GM21381 (cell line): ENCODE data around the gene CDC14A.

Experiments used
- ATAC-seq: cut with Tn5 transposase; IDR thresholded peaks from one replicate; pipeline ENCODE4 v1.9.1; 2021; ENCODE audit warnings: mild to moderate bottlenecking, moderate library complexity; ENCODE audit not compliant: unreplicated experiment

CDC14A gene

DNA sequence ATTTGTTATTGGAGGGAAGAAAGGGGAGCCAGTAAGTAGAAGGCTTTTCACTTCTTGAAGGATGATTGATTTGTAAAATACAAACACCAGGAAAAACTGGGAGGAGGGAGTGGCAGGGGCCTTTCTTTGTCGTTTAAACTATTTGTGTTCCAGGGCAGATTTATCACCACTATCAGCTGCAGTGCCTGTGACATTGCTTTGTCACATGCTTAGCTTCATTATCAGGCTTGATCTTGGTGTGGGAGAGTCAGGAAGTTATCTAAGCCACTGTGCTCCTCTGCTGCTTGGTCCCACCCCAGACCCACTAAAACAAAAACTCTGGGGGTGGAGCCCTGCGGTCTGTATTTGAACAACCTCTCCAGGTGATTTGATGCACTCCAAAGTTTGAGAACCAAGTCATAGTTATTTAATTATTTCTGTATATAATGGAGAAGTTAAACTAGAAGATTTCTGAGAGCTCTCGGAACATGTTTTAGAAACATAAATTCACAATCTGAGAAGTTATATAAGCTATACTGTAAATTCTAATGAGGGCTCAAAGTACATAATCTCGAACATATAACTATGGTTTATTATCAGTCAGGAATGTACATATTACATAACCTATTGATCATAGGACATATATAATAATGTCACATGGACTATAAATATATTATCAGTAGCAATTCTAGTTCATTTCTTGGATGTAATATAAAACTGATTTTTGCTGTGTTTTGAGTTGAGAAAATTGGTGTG lies 87.9 kb downstream of the CDC14A start:
- no peak for ATAC-seq

DNA sequence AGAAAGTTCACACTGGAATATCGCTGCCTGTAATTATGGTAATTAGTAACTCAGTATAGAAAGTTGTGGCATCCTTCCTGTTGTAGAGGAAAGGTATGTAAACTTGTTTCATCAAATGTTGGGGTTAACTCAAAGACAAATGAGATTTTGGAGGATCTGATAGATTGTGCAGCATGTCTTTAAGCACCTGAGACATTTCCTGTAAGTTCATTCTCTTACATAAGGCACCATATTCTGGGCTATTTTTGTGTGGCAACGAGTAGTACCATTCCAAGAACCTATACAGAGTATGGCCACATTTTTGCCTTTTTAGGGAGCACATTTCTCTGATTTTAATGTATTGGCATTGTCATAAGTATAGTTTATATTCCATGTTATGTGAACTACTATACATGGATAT lies 88.8 kb downstream of the CDC14A start:
- ATAC-seq = no peak

DNA sequence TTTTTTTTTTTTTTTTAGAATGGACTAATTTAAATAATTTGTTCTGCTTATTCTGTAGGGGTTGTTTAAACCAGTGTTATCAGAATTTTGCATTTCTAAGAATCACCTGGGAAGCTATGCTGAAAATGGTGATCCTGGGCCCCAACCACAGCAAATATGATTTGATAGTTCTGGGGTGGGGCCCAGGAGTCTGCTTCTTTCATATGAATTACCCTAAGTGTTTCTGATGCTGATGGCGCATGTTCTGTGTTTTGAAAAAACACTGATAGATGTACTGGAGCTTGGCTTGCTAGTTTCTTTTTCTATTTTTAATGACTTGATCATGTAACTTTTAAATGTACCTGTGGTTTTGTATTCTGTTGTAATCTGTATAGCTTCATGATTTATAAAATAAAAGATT lies 89.3 kb downstream of the CDC14A start:
- no peak for ATAC-seq

DNA sequence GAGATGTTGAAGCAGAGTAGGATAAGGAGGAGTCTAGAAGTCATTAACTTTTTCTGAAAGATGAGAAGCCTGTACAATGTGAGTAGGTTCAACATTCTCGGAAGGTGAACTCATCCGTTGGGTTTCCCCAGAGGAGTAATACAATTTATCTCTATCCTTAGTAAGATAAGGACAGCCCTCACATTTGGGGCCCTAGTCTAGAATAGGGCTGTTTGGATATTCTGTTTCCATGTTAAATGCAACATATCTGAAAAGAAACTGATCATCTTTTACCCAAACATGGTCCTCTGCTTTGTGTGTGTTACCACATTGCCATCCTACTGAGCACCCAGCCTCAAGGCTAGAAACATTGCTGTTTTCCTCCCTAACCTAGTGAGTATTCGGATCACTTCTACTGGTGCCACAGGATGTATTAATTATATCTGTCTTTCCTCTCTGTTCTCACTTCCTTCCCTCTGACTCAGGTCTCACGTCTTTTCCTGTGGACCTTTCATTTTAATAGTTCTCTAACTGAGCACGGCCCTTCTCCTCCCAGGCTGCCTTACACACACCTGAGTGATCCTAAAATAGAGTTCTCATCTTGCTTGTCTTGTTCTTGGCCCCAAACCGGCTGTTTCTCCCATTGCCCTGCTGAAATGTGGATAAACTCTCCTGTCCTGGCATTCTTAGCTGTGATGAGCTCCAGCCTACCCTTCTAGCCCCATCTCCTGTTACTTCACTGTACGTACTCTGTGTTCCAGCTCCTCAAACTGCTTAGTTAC lies 91.7 kb downstream of the CDC14A start:
- ATAC-seq = peak; percentile 78

DNA sequence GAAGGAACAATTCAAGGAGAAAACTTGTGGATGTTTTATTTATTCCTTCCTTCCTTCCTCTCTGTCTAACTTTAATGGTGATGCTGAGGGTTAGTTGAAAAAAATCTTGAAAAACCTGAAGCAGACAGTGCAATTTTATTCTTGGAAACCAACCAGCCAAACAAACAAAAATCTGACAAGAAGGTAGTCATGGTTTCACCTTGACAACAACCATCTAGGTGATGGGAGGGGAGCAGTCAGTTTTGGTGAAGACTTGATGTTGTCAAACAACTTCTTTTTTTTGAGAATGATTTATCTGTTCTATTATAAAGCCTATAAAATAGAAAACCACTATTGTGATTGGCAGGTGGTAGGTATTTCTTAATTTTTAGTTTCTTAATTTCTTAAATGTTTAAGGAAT lies 93.3 kb downstream of the CDC14A start:
- ATAC-seq = no peak

DNA sequence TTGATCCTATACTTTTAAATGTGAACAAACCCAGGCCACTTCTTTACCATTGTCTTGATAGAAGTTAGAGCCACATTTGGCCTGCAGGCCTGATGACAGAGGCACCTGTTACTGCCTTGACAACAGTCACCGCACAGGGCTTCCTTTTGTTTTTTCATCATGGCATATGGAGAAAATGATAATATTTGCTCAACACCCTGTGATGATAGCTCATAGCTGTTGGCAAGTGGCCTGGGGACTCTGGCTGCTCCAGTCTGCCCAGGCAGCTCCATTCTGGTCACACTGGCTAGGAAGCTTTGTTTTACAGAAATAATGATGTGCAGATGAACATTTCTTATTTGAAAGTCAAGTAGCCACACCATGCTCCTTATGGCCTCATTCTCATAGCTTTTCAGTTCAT lies 96.1 kb downstream of the CDC14A start:
- no peak for ATAC-seq

DNA sequence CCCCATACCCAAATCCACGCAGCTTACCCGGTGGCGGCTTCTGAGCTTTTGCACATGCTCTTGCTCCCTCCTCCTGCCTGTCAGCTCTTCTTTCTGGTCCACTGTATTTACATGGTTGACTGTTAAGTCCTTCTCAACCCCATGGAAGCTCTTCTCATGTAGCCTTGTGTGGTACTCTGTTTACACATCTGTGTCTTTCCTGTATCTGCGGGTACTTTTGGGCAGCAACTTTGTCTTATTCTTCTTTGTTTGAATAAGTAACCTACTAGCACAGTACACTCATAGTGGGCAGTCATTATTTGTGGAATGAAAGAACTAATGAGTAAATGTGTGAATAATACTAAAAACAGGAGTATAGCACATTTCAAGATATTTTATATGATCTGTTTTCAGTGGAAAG lies 97.2 kb downstream of the CDC14A start:
- ATAC-seq = peak; percentile 68

DNA sequence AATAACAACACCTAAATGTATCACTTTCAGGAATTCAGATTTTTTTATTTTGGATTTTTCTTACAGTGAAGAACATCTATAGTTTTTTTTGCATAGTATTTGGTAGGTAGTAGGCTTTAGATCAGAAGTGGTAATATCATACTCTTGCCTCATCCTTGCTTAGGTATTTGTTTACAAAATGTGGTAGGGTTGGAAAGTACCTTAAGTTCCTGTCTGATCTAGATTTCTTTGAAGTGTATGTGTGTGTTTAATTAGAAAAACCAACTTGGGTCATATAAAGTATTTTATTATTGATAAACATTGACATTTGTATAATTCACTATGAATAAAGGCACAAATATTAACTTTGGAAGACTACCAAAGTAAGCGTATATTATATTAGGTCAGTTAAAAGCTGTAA lies 100.3 kb downstream of the CDC14A start:
- peak; percentile 61 for ATAC-seq

DNA sequence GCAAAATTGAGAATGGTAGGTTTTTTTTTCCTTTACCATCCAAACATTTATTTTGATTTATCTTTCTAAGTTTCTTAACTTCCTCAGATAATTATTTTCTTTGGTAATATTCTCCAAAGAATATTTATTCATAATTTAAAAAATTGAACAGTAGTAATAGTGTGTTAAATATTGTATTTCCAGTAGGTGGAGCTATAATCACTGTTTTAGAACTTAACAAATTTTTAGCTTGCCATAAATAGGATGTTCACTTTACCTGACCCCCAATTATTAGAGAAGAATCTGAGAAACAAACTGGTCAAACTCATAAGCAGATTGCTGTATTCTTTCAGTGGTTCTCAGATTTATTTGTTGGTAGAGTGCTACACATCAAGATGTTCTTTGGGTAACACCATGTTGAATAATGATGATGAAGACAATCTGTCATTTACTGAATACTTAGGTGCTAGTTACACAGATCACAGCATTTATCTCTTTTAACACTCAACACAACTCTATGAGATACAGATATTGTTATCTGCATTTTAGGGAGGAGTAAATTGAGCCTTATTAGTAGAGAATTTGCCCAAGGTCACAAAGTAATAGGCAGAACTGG lies 103.3 kb downstream of the CDC14A start:
- no peak for ATAC-seq

DNA sequence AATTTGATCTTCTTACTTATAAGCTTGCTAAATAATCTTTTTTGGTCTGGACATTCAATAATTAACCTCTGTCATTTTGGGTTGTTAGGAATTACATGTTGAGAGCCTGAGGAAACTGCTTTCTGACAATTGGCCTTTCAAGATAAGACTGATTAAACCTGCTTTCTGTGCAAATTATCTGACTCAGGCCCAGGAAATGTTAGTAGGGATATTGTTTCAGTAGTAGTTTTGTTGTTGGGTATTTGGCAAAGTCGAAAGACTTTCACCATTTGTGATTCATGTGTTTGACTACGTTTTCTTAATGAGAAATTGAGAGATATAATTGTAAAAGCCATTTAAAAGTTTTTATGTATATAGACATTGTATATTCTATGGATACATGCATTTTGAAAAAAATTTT lies 104.6 kb downstream of the CDC14A start:
- ATAC-seq = no peak

DNA sequence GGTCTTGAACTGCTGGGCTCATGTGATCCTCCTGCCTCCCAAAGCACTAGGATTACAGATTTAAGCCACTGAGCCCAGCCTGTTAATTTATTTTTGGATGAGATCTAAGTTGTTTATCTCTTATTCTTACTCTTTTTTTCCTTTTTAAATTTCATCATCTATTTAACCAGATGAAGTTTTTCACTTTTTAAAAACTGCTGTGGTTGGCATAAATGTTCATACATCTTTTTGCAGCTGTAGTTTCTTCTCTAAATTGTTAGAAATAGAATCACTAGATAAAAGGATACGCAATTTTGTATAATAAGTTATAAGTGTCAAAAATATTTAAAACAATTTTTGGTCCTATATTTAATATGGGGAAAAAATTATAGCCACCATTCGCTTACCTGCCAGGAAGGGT lies 105.4 kb downstream of the CDC14A start:
- ATAC-seq = no peak

DNA sequence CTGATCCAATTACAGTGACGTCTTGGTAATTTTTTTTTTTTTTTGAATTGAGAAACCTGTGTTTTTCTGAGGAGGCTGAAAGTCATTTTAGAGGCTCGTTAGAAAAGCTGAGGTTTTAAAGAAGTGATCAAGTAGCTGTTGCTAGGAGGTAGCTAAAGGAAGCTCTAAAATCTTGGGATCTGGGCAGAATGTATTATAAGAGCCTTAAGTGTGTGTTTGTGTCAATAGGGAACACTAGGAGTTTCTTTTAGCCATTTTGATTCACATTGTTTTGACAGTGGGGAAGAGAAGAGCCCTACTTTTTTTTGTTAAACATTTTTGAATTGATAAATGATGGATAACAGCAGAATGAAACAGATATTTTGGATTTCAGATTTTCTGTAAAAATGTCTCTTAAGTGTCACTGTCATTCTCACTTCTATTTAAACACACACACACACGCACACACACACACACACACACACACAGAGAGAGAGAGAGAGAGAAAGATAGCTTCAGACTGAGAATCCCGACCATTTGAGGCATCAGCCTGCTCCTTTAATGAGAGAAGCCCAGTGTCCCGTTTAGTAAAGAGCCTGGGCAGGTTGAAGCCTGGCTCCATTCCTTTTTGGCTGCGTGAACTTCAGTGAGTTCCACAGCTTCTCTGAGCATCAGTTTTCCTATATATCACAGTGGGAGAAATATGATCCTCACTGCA lies 106.5 kb downstream of the CDC14A start:
- ATAC-seq = no peak

DNA sequence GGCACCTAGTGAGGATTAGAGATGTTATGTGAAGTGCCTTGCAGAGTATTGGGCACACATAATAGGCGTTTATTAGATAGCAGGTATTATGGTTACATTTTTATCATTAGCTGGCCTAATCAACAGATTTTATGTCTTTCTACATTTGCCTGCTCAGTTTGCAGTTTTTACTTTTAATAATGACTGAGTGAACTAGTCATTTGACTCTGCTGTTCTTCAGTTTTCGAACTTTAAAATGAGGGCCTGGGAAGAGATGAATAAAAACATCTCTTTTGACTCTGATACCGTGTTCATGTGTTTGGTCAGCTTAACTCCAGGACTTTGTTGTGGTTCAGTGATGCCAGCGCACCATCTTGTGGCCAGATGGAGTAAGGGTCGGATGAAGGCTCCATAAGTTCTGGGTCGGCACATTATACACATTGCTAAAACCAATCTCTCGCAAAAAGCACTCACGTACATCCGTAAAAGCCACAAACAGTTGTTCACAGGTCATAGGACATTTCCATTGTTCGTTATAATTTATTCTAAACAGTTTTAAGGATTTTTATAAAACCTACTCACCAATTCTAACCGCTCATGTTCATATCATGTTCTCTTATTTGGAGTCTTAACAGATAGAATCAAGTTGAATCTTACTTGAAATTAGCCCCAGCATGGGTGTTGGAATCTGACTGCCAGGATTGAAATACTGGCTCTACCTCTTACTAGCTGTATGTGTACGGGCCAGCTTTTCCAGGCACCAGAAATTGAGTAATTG lies 107.2 kb downstream of the CDC14A start:
- peak; percentile 93 for ATAC-seq

DNA sequence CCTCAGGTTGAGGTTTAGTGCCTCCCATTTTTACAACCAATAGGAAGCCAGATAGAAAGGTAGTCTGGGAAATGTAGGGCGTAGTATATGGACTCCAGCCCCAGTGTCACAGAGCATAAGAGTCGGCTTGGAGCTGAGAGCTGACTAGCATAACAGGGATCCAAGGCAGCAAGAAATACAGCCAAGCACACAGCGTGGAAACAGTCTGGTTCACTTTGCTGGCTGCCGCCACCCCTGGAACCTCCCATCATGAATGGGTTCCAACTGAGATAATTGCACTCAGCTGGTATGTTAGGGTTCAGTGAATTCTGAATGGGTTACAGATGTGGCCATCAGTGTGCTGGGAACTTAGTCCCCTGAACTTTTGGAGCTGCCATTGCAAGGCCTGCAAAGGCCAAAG lies 108.9 kb downstream of the CDC14A start:
- no peak for ATAC-seq

DNA sequence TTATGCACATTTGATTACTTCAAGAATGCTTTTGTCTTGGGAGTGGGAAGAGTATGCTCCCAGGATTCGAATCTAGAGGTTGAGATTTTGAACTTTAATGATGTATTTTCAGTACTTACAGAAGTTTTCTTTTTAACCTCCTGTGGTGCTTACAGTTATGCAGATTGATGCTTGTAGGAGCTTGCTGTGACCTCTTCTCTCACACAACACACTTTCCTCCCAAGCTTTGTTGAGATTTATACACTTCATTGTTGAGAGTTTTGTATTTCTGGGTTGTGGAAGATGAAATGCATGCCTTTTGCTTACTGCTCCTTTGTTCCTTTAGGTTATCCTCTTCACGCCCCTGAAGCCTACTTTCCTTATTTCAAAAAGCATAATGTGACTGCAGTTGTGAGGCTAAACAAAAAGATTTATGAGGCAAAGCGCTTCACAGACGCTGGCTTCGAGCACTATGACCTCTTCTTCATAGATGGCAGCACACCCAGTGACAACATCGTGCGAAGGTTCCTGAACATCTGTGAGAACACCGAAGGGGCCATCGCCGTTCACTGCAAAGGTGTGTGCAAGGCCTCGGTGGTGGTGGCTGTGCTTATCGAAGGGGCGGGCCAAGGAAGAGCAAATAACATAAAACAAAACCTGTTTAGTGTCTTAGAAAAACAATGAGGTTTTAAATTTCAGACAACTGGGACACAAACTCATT lies 110.2 kb downstream of the CDC14A start:
- no peak for ATAC-seq

DNA sequence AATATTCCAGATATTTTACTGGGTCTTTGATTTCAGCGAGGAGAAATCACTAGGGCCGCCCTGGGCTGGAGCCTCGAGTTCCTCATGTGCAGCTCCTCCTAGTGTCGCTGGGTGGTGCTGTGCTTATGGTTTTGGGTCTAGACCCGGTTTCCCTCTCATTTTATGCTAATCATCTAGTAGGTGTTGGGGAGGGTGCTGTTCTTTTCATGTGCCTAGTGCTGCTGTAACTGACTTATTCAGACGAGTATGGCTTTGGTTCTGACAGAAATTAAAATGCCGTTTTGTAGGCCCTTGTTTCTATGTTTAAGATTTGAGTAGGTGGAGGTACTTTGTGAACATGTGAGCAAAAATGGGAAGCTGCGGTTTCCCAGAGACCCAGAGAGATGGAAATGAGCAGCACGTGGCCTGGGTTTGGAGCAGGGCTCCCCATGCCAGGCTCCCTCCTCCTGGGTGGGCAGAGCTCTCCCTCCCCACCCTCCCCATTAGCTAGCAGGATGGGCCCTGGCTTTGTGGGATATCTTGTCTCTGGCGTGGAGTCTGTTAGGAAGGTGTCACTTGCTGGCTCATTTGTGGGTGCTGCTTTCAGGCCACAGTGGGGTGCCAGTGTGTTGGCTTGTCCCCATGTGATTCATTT lies 111.6 kb downstream of the CDC14A start:
- peak; percentile 74 for ATAC-seq

DNA sequence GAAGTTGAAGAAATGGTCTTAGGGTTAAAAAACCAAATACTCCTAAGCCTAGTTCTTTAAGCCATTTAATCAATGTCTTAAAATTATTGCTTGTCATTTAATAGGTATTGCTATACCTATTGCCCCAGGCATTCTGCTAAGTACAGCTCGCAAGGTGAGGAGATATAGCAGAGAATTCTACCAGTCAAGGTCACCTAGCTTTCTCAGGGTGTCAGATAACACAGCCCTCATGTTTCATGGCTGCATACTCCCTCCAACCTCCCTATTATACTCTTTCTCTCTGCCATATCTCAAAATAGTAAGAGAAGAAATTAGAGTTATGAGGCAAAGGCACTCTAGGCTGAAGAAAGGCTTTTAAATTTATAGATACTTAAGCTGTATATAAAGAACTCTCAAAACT lies 117.3 kb downstream of the CDC14A start:
- no peak for ATAC-seq

DNA sequence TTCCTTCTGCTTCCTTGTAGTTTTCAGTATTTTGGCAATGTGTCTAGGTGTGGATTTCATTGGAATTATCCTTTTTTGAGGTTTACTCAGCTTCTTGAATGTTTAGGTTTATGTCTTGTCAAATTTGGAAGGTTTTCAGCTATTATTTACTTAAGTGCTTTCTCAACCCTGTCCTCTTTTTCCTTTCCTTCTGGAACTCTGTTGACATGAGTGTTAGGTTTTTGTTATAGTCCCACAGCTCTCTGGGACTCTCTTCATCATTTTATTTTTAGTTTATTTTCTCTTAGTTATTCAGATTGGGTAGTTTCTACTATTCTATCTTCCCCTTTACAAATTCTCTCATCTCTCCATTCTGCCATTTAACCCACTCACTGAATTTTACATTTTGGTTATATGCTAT lies 122.5 kb downstream of the CDC14A start:
- no peak for ATAC-seq

DNA sequence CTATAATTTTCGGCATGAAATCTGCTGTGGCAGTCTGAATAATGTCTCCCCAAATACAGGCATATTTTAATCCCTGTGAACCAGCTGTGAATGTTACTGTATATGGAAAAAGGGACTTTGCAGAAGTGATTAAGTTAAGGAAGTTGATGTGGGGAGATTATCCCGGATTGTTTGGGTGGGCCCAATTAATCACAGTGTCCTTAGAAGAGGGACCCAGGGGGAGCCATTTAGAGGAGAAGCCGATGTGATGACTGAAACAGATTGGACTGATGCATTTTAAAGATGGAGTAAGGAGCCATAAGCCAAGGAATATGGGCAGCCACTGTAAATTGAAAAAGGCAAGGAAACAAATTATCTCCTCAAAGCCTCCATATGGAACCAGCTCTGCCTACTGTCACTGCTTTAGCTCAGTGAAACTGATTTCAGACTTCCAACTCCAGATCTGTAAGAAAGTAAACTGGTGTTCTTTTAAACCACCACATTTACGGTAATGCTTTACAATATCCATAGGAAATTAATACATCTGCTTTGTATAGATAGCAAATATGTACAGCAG lies 124.5 kb downstream of the CDC14A start:
- no peak for ATAC-seq
